Activated T-cell treated with anti-CD3 and anti-CD28 coated beads, Interleukin-2, amount 50 U/mL, for 72 hours (primary cell): ENCODE measurements around the gene OTUD6A. TPM values are rescaled to one million over a fixed set of nuclear protein-coding genes. Genes with fewer than 3 reads are reported as not detected.

Source experiments
- ATAC-seq, 2 donors: fragments of 150-1000 bp; cut with Tn5 transposase; replicated peaks in 1 of 2; 2 replicates each; pipeline ENCODE4 v1.10.0; 2021; ENCODE audit warnings: moderate library complexity in 2 of 2, mild to moderate bottlenecking in 1 of 2
- DNase-seq, 2 donors: peaks; one replicate each; pipeline ENCODE4 v3.0.0; 2021 to 2022; ENCODE audit warnings: mixed read lengths in 1 of 2
- H3K27ac Mint-ChIP-seq: one replicate; pipeline ENCODE4 v1.8.0; 2022; ENCODE audit warnings: mild to moderate bottlenecking, moderate library complexity, mixed read lengths
- H3K27me3 Mint-ChIP-seq: one replicate; pipeline ENCODE4 v1.8.0; 2022; ENCODE audit warnings: low read depth, mixed read lengths
- H3K36me3 Mint-ChIP-seq, 2 donors: one replicate each; pipeline ENCODE4 v1.8.0; 2022; ENCODE audit warnings: mixed read lengths in 2 of 2, mild to moderate bottlenecking in 1 of 2; ENCODE audit not compliant: insufficient read depth in 2 of 2
- H3K4me1 Mint-ChIP-seq: one replicate; pipeline ENCODE4 v1.8.0; 2022; ENCODE audit warnings: low read depth, mixed read lengths
- H3K4me3 Mint-ChIP-seq, 2 donors: one replicate each; pipeline ENCODE4 v1.8.0; 2022; ENCODE audit warnings: mild to moderate bottlenecking in 2 of 2, mixed read lengths in 2 of 2, moderate library complexity in 2 of 2
- H3K9me3 Mint-ChIP-seq, 2 donors: one replicate each; pipeline ENCODE4 v1.8.0; 2022; ENCODE audit warnings: mixed read lengths in 2 of 2
- total RNA-seq, 2 donors: library from RNA; stranded (reverse); gene quantifications; one replicate each; pipeline ENCODE4 v1.2.3, GENCODE V29; 2022

OTUD6A gene
- total RNA-seq, 2 donors from 2014 or later, result not detected

- Mint-ChIP-seq H3K27me3 (peaks cover 22% of the 10 kb centered on the region), H3K4me3 (no peak overlapping the region), H3K27ac (no peak overlapping the region), H3K4me1 (no peaks in the 10 kb centered on the region), H3K36me3 (no peaks in the 10 kb centered on the region), H3K9me3 (no peaks in the 10 kb centered on the region)
- DNase-seq (no peak), ATAC-seq (no peak)
These were observed 27.6 kb upstream of the OTUD6A start for GRCh38 chrX:70034646-70035045.

- Mint-ChIP-seq H3K4me1 (no peaks in the 10 kb centered on the region), H3K36me3 (no peaks in the 10 kb centered on the region), H3K27me3 (peaks cover 7% of the 10 kb centered on the region), H3K9me3 (no peaks in the 10 kb centered on the region), H3K4me3 (no peak overlapping the region), H3K27ac (no peak overlapping the region)
- DNase-seq (no peak), ATAC-seq (no peak)
These were observed 23.7 kb upstream of the OTUD6A start for GRCh38 chrX:70038515-70038914.

- no peak for ATAC-seq
- no peak for DNase-seq
- H3K9me3 Mint-ChIP-seq, result no peaks in the 10 kb centered on the region
- peaks cover 7% of the 10 kb centered on the region for H3K27me3 Mint-ChIP-seq
- no peaks in the 10 kb centered on the region for H3K4me1 Mint-ChIP-seq
- H3K36me3 Mint-ChIP-seq, result no peaks in the 10 kb centered on the region
- H3K4me3 Mint-ChIP-seq, result no peak overlapping the region
- H3K27ac Mint-ChIP-seq, result no peak overlapping the region
These were observed 23.3 kb upstream of the OTUD6A start for GRCh38 chrX:70038951-70039350.

GRCh38 chrX:70039758-70040157, 22.5 kb upstream of the OTUD6A start:
- Mint-ChIP-seq H3K4me1 (no peaks in the 10 kb centered on the region), H3K9me3 (no peaks in the 10 kb centered on the region), H3K27me3 (peaks cover 13% of the 10 kb centered on the region), H3K4me3 (no peak overlapping the region), H3K27ac (no peak overlapping the region), H3K36me3 (no peaks in the 10 kb centered on the region)
- DNase-seq (no peak), ATAC-seq (no peak)

GRCh38 chrX:70041993-70042392, 20.3 kb upstream of the OTUD6A start:
- DNase-seq (no peak), ATAC-seq (no peak)
- Mint-ChIP-seq H3K4me3 (no peak overlapping the region), H3K4me1 (no peaks in the 10 kb centered on the region), H3K36me3 (no peaks in the 10 kb centered on the region), H3K27ac (no peak overlapping the region), H3K9me3 (no peaks in the 10 kb centered on the region), H3K27me3 (peaks cover 18% of the 10 kb centered on the region)

GRCh38 chrX:70042399-70043371, 19.6 kb upstream of the OTUD6A start:
- Mint-ChIP-seq H3K9me3 (no peaks in the 10 kb centered on the region), H3K36me3 (no peaks in the 10 kb centered on the region), H3K4me3 (no peak overlapping the region), H3K27me3 (peaks cover 21% of the 10 kb centered on the region), H3K4me1 (no peaks in the 10 kb centered on the region), H3K27ac (no peak overlapping the region)
- no peak for DNase-seq
- no peak for ATAC-seq

- H3K36me3 Mint-ChIP-seq, result no peaks in the 10 kb centered on the region
These were observed 18.6 kb upstream of the OTUD6A start for GRCh38 chrX:70043685-70044084.

GRCh38 chrX:70044541-70045245, 17.6 kb upstream of the OTUD6A start:
- no peak for DNase-seq
- Mint-ChIP-seq H3K27ac (no peak overlapping the region), H3K4me3 (no peak overlapping the region), H3K4me1 (no peaks in the 10 kb centered on the region), H3K27me3 (peaks cover 32% of the 10 kb centered on the region), H3K9me3 (no peaks in the 10 kb centered on the region), H3K36me3 (no peaks in the 10 kb centered on the region)
- ATAC-seq, result no peak

More at GRCh38 chrX:70043685-70044084, 18.6 kb upstream of the OTUD6A start:
- Mint-ChIP-seq H3K27ac (no peak overlapping the region), H3K27me3 (peaks cover 31% of the 10 kb centered on the region), H3K9me3 (no peaks in the 10 kb centered on the region), H3K4me3 (no peak overlapping the region), H3K4me1 (no peaks in the 10 kb centered on the region)
- no peak for DNase-seq
- no peak for ATAC-seq

GRCh38 chrX:70046978-70047377, 15.3 kb upstream of the OTUD6A start:
- ATAC-seq, result no peak
- H3K4me3 Mint-ChIP-seq, result no peak overlapping the region
- no peaks in the 10 kb centered on the region for H3K9me3 Mint-ChIP-seq
- H3K36me3 Mint-ChIP-seq, result no peaks in the 10 kb centered on the region
- no peak for DNase-seq
- no peaks in the 10 kb centered on the region for H3K4me1 Mint-ChIP-seq
- H3K27me3 Mint-ChIP-seq, result peaks cover 35% of the 10 kb centered on the region
- no peak overlapping the region for H3K27ac Mint-ChIP-seq

GRCh38 chrX:70049406-70049805, 12.9 kb upstream of the OTUD6A start:
- ATAC-seq (no peak), DNase-seq (no peak)
- H3K27ac Mint-ChIP-seq, result no peak overlapping the region
- no peak overlapping the region for H3K4me3 Mint-ChIP-seq
- H3K36me3 Mint-ChIP-seq, result no peaks in the 10 kb centered on the region
- H3K9me3 Mint-ChIP-seq, result no peaks in the 10 kb centered on the region
- peaks cover 37% of the 10 kb centered on the region for H3K27me3 Mint-ChIP-seq
- no peaks in the 10 kb centered on the region for H3K4me1 Mint-ChIP-seq

- H3K36me3 Mint-ChIP-seq, result no peaks in the 10 kb centered on the region
- no peak for DNase-seq
- H3K27me3 Mint-ChIP-seq, result peaks cover 31% of the 10 kb centered on the region
- H3K4me1 Mint-ChIP-seq, result no peaks in the 10 kb centered on the region
- ATAC-seq, result no peak
- H3K9me3 Mint-ChIP-seq, result no peaks in the 10 kb centered on the region
- H3K4me3 Mint-ChIP-seq, result no peak within 1 kb of the TSS
- no peak within 1 kb of the TSS for H3K27ac Mint-ChIP-seq
These were observed 12.3 kb upstream of the OTUD6A start, which contains the start of gene AWAT2 for GRCh38 chrX:70049925-70050324. AWAT2 (minus strand) TSS chrX:70049938; CDS start chrX:70049932, 6 bp downstream.

GRCh38 chrX:70052895-70053615, 9.2 kb upstream of the OTUD6A start:
- no peaks in the 10 kb centered on the region for H3K36me3 Mint-ChIP-seq
- H3K4me1 Mint-ChIP-seq, result no peaks in the 10 kb centered on the region
- peaks cover 46% of the 10 kb centered on the region for H3K27me3 Mint-ChIP-seq
- H3K4me3 Mint-ChIP-seq, result no peak overlapping the region
- no peak overlapping the region for H3K27ac Mint-ChIP-seq
- no peak for DNase-seq
- no peaks in the 10 kb centered on the region for H3K9me3 Mint-ChIP-seq
- no peak for ATAC-seq

GRCh38 chrX:70054391-70054790, 7.9 kb upstream of the OTUD6A start:
- H3K27me3 Mint-ChIP-seq, result peaks cover 46% of the 10 kb centered on the region
- ATAC-seq (no peak), DNase-seq (no peak)
- H3K4me3 Mint-ChIP-seq, result no peak overlapping the region
- H3K9me3 Mint-ChIP-seq, result no peaks in the 10 kb centered on the region
- no peak overlapping the region for H3K27ac Mint-ChIP-seq
- no peaks in the 10 kb centered on the region for H3K36me3 Mint-ChIP-seq
- H3K4me1 Mint-ChIP-seq, result no peaks in the 10 kb centered on the region
